Panc1 (cell line): Measurements from ENCODE around the gene OR4D2. TPM values are rescaled to one million over a fixed set of nuclear protein-coding genes. Genes with fewer than 3 reads are reported as not detected.
A peak's percentile ranks its signal among the peaks of the same experiment; 100 is the strongest.

Experiments used
- ATAC-seq: fragments of 200-7000 bp; cut with Tn5 transposase; 2 replicates; pipeline ENCODE4 v1.9.1; 2020; ENCODE audit warnings: mild to moderate bottlenecking, moderate library complexity
- BruUV-seq: library from RNA; stranded (reverse); fragments of 400-500 nt; replicated peaks from 2 replicates; lab custom pipeline; 2021; lab: Mats Ljungman, UMichigan
- CTCF ChIA-PET: fragments of 300-600 bp; sonication (Branson Sonifier 250); formaldehyde crosslinking; loops from one replicate; lab custom pipeline; 2022; ENCODE audit warnings: antibody characterized with exemption; lab: Charles Lee
- POLR2A ChIA-PET: fragments of 300-600 bp; sonication (Branson Sonifier 250); formaldehyde crosslinking; loops from one replicate; lab custom pipeline; 2022; ENCODE audit warnings: antibody characterized with exemption; lab: Charles Lee
- DNase-seq: peaks from one replicate; pipeline ENCODE4 v3.0.0-alpha.2; 2010; ENCODE audit warnings: low read depth, low spot score
- H3K27ac ChIP-seq: 2 replicates; pipeline ENCODE4 v1.5.1; 2011; ENCODE audit warnings: mild to moderate bottlenecking, low read length, inconsistent platforms
- H3K27me3 ChIP-seq: fragments of 200-500 bp; sonication (Bioruptor generic); 2 replicates; pipeline ENCODE4 v1.6.0; 2014; ENCODE audit warnings: low read length, inconsistent platforms; ENCODE audit not compliant: control insufficient read depth, insufficient read depth
- H3K36me3 ChIP-seq: fragments of 200-500 bp; sonication (Bioruptor generic); 2 replicates; pipeline ENCODE4 v1.5.1; 2014; ENCODE audit warnings: inconsistent platforms, mild to moderate bottlenecking, low read length, moderate library complexity; ENCODE audit not compliant: control insufficient read depth, insufficient read depth
- H3K4me1 ChIP-seq: 2 replicates; pipeline ENCODE4 v1.5.1; 2011; ENCODE audit warnings: inconsistent platforms, mild to moderate bottlenecking, low read length, moderate library complexity; ENCODE audit not compliant: control insufficient read depth, insufficient read depth
- H3K4me3 ChIP-seq, 2 experiments: 2 replicates each; pipeline ENCODE4 v1.5.1; 2011 to 2012; ENCODE audit warnings: low read depth in 2 of 2, low read length in 2 of 2, mild to moderate bottlenecking in 2 of 2, inconsistent platforms in 1 of 2, moderate library complexity in 1 of 2
- H3K9me3 ChIP-seq: fragments of 200-500 bp; sonication (Bioruptor generic); 2 replicates; pipeline ENCODE4 v1.5.1; 2014; ENCODE audit warnings: low read depth, mild to moderate bottlenecking, inconsistent platforms, low read length, moderate library complexity; ENCODE audit not compliant: control insufficient read depth, insufficient read depth
- POLR2AphosphoS5 ChIP-seq: IDR thresholded peaks from 2 replicates; pipeline ENCODE4 v1.6.1; 2012; ENCODE audit warnings: mild to moderate bottlenecking, low read depth, low read length, moderate library complexity
- SIN3A ChIP-seq: IDR thresholded peaks from 2 replicates; pipeline ENCODE4 v1.6.1; 2012; ENCODE audit warnings: low read depth, mild to moderate bottlenecking, low read length, moderate library complexity, borderline replicate concordance; ENCODE audit not compliant: insufficient read depth
- TCF7L2 ChIP-seq: IDR thresholded peaks from 2 replicates; pipeline ENCODE4 v1.6.1; 2011; ENCODE audit warnings: mild to moderate bottlenecking, low read depth, low read length, inconsistent platforms
- in situ Hi-C: cut with HindIII; loops from 2 replicates; pipeline ENCODE4 v1.10.0; 2016; ENCODE audit warnings: low sequenced_read_pairs, low pct_unique_long_range_greater_than_20kb
- intact Hi-C: fragments of 100-400 bp; cut with micrococcal nuclease; formaldehyde crosslinking; loops from one replicate; pipeline ENCODE4 v1.10.0; 2022; ENCODE audit not compliant: unreplicated experiment
- total RNA-seq: library from RNA; stranded (reverse); gene quantifications from one replicate; pipeline ENCODE4 v1.2.1, GENCODE V29; 2021; ENCODE audit not compliant: unreplicated experiment
- TF ChIP-seq, protein P1 (sequence below): fragments of 450-650 bp; IDR thresholded peaks from 2 replicates; pipeline ENCODE4 v1.5.1; 2017; ENCODE audit warnings: mild to moderate bottlenecking
- TF ChIP-seq, protein P2 (sequence below), 2 experiments: IDR thresholded peaks; 2 replicates each; pipeline ENCODE4 v1.6.1; 2011 to 2012; ENCODE audit warnings: low read depth in 2 of 2, control low read depth in 1 of 2, low read length in 1 of 2, mild to moderate bottlenecking in 1 of 2, moderate library complexity in 1 of 2; ENCODE audit not compliant: insufficient read depth in 1 of 2

OR4D2 gene
- total RNA-seq, 1 experiment from 2014 or later = not detected

DNA sequence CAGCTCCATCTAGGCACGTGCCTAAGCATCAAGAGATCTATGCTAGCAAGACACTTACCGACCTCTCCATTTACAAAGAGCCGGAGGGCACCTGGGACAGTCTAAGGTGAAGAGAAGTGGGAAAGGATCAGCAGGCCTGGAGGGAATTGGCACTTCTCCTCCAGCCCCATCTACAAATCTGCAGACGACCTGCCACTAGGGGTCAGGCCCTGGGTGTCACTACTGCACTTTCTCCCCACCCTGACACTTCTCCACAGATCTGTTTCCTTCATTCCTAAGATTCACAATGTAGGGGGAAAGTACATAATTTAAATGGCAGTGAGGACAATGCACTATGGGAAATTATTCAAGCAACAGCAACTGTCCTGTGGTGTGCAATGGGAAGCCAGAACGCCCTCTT lies 44.1 kb downstream of the OR4D2 start:
- TF ChIP-seq, protein P1, sequence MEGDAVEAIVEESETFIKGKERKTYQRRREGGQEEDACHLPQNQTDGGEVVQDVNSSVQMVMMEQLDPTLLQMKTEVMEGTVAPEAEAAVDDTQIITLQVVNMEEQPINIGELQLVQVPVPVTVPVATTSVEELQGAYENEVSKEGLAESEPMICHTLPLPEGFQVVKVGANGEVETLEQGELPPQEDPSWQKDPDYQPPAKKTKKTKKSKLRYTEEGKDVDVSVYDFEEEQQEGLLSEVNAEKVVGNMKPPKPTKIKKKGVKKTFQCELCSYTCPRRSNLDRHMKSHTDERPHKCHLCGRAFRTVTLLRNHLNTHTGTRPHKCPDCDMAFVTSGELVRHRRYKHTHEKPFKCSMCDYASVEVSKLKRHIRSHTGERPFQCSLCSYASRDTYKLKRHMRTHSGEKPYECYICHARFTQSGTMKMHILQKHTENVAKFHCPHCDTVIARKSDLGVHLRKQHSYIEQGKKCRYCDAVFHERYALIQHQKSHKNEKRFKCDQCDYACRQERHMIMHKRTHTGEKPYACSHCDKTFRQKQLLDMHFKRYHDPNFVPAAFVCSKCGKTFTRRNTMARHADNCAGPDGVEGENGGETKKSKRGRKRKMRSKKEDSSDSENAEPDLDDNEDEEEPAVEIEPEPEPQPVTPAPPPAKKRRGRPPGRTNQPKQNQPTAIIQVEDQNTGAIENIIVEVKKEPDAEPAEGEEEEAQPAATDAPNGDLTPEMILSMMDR = peak; percentile 40
- TF ChIP-seq POLR2AphosphoS5 = no peak
- TF ChIP-seq, protein P2, sequence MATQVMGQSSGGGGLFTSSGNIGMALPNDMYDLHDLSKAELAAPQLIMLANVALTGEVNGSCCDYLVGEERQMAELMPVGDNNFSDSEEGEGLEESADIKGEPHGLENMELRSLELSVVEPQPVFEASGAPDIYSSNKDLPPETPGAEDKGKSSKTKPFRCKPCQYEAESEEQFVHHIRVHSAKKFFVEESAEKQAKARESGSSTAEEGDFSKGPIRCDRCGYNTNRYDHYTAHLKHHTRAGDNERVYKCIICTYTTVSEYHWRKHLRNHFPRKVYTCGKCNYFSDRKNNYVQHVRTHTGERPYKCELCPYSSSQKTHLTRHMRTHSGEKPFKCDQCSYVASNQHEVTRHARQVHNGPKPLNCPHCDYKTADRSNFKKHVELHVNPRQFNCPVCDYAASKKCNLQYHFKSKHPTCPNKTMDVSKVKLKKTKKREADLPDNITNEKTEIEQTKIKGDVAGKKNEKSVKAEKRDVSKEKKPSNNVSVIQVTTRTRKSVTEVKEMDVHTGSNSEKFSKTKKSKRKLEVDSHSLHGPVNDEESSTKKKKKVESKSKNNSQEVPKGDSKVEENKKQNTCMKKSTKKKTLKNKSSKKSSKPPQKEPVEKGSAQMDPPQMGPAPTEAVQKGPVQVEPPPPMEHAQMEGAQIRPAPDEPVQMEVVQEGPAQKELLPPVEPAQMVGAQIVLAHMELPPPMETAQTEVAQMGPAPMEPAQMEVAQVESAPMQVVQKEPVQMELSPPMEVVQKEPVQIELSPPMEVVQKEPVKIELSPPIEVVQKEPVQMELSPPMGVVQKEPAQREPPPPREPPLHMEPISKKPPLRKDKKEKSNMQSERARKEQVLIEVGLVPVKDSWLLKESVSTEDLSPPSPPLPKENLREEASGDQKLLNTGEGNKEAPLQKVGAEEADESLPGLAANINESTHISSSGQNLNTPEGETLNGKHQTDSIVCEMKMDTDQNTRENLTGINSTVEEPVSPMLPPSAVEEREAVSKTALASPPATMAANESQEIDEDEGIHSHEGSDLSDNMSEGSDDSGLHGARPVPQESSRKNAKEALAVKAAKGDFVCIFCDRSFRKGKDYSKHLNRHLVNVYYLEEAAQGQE (IDR thresholded peaks at IDR 0.05; ENCODE audit: insufficient read depth in 1 of 2, low read depth in 2 of 2, low read length in 1 of 2) = no peak
- ATAC-seq (no peak), DNase-seq (no peak)
- Histone ChIP-seq H3K36me3 (no peaks in the 10 kb centered on the region), H3K27me3 (no peaks in the 10 kb centered on the region), H3K4me3 (no peak overlapping the region), H3K4me1 (no peaks in the 10 kb centered on the region), H3K27ac (no peak overlapping the region), H3K9me3 (no peaks in the 10 kb centered on the region)
- POLR2A ChIA-PET = no interaction called here
- no TSS peak for BruUV-seq
- CTCF ChIA-PET = no interaction called here
- in situ Hi-C loops (no loop called here), intact Hi-C loops (no loop called here)

GRCh38 chr17:58215685-58216084 lies 48.9 kb downstream of the OR4D2 start:
- TF ChIP-seq, protein P1 = no peak
- TF ChIP-seq SIN3A (no peak), TCF7L2 (no peak), POLR2AphosphoS5 (no peak)
- Histone ChIP-seq H3K9me3 (no peaks in the 10 kb centered on the region), H3K36me3 (peaks cover 3% of the 10 kb centered on the region; the same call in 1 of the 2 replicates), H3K4me1 (no peaks in the 10 kb centered on the region; the same call in 1 of the 2 replicates), H3K4me3 (no peak overlapping the region), H3K27ac (no peak overlapping the region), H3K27me3 (no peaks in the 10 kb centered on the region)
- ChIA-PET POLR2A (no interaction called here), CTCF (interaction anchor here (1.7 kb wide), 1 partner anchor 34 kb away, joined by 3 read pairs; no protein-coding TSS in a partner anchor)
- in situ Hi-C loops = no loop called here
- intact Hi-C loops = no loop called here
- DNase-seq (no peak), ATAC-seq (no peak; the same call in 1 of the 2 replicates)
- no TSS peak for BruUV-seq
